ENCODE data around the gene FBXL19.
A peak's percentile ranks its signal among the peaks of the same experiment; 100 is the strongest.

FBXL19 gene

GRCh38 chr16:30964574-30965226, 41.3 kb downstream of the FBXL19 start:
- DNase-seq (ENCODE audit: low read depth) = no peak

- no peak for DNase-seq (ENCODE audit: low read depth)
Measured at GRCh38 chr16:30965436-30965835, 42.1 kb downstream of the FBXL19 start.

GRCh38 chr16:30966033-30966619, 42.8 kb downstream of the FBXL19 start:
- DNase-seq (ENCODE audit: low read depth) = no peak

- DNase-seq (ENCODE audit: low read depth) = no peak
Measured at GRCh38 chr16:30967795-30968194, 44.4 kb downstream of the FBXL19 start.

- DNase-seq (ENCODE audit: low read depth) = no peak
Measured at GRCh38 chr16:30969246-30969842, 46.0 kb downstream of the FBXL19 start.

GRCh38 chr16:30971298-30971697, 47.9 kb downstream of the FBXL19 start:
- no peak for DNase-seq (ENCODE audit: low read depth)

- no peak for DNase-seq (ENCODE audit: low read depth)
Measured at GRCh38 chr16:30972872-30973271, 49.5 kb downstream of the FBXL19 start.

GRCh38 chr16:30974348-30974747, 51.0 kb downstream of the FBXL19 start:
- DNase-seq (ENCODE audit: low read depth) = no peak

GRCh38 chr16:30976486-30976885, 53.1 kb downstream of the FBXL19 start:
- DNase-seq (ENCODE audit: low read depth) = no peak

GRCh38 chr16:30977502-30977901, 54.1 kb downstream of the FBXL19 start:
- DNase-seq (ENCODE audit: low read depth) = no peak

GRCh38 chr16:30979170-30980022, 56.0 kb downstream of the FBXL19 start:
- DNase-seq (ENCODE audit: low read depth) = no peak

GRCh38 chr16:30980023-30980371, 56.6 kb downstream of the FBXL19 start:
- DNase-seq (ENCODE audit: low read depth) = no peak

GRCh38 chr16:30980434-30980833, 57.1 kb downstream of the FBXL19 start:
- DNase-seq (ENCODE audit: low read depth) = no peak

GRCh38 chr16:30980959-30981358, 57.6 kb downstream of the FBXL19 start:
- DNase-seq (ENCODE audit: low read depth) = no peak

GRCh38 chr16:30982548-30983288, 59.3 kb downstream of the FBXL19 start:
- no peak for DNase-seq (ENCODE audit: low read depth)

- no peak for DNase-seq (ENCODE audit: low read depth)
Measured at GRCh38 chr16:30983289-30983889, 60.0 kb downstream of the FBXL19 start.

GRCh38 chr16:30983898-30984610, 60.7 kb downstream of the FBXL19 start:
- DNase-seq (ENCODE audit: low read depth) = no peak

GRCh38 chr16:30984669-30985400, 61.5 kb downstream of the FBXL19 start, which contains the start of gene HSD3B7:
HSD3B7 (plus strand) TSS chr16:30985207; CDS start chr16:30985659, 452 bp downstream.
- peak; percentile 79 for DNase-seq (ENCODE audit: low read depth)

GRCh38 chr16:30985401-30986128, 62.2 kb downstream of the FBXL19 start:
- DNase-seq (ENCODE audit: low read depth) = no peak

Data from stimulated activated CD8-positive, alpha-beta memory T cell treated with anti-CD3 and anti-CD28 coated beads, Interleukin-7, amount 100 ng/mL, for 24 hours (primary cell).